ENCODE results near the gene SLC24A3. TPM values are rescaled to one million over a fixed set of nuclear protein-coding genes. Genes with fewer than 3 reads are reported as not detected.

Gene SLC24A3
- total RNA-seq, 2 experiments from 2014 or later = not detected

GRCh38 chr20:19531446-19531845, 319.0 kb downstream of the SLC24A3 start:
- POLR2A ChIA-PET = no interaction called here

GRCh38 chr20:19538556-19538955, 326.1 kb downstream of the SLC24A3 start:
- no peaks in the 10 kb centered on the region for H3K9me3 ChIP-seq (ENCODE audit: low read length)
- ChIA-PET POLR2A (no interaction called here), CTCF (ENCODE audit: unreplicated experiment) (no interaction called here)
- no peak for DNase-seq (ENCODE audit: low spot score)
- H4K20me1 ChIP-seq (ENCODE audit: insufficient read depth, low read length) = no peaks in the 10 kb centered on the region
- no peak overlapping the region for H3K4me2 ChIP-seq (ENCODE audit: low read length)
- no peak for TF ChIP-seq EZH2phosphoT487 (IDR thresholded peaks at IDR 0.05; ENCODE audit: borderline replicate concordance, low read depth, low read length)
- TF ChIP-seq CTCF (conservative IDR thresholded peaks at IDR 0.05; ENCODE audit: low read length) = no peak
- H3K36me3 ChIP-seq (ENCODE audit: insufficient read depth, low read length) = no peaks in the 10 kb centered on the region
- H2AFZ ChIP-seq (ENCODE audit: low read length) = no peak overlapping the region
- no peaks in the 10 kb centered on the region for H3K4me1 ChIP-seq (ENCODE audit: insufficient read depth, low read length, poor library complexity, severe bottlenecking)
- H3K9me2 ChIP-seq (ENCODE audit: insufficient read depth, low read length) = no peaks in the 10 kb centered on the region
- intact Hi-C loops (cut with micrococcal nuclease; ENCODE audit: unreplicated experiment) = no loop called here
- H3K4me3 ChIP-seq (ENCODE audit: low read depth, low read length, poor library complexity, severe bottlenecking) = no peak overlapping the region
- H3K27ac ChIP-seq (ENCODE audit: low read depth, low read length, poor library complexity, severe bottlenecking) = no peak overlapping the region
- no peaks in the 10 kb centered on the region for H3K79me2 ChIP-seq (ENCODE audit: insufficient read depth, low read depth, low read length)
- no TSS peak for BruUV-seq (replicated peaks)

More at GRCh38 chr20:19531446-19531845, 319.0 kb downstream of the SLC24A3 start:
- no peak overlapping the region for H2AFZ ChIP-seq (ENCODE audit: low read length)
- H3K4me3 ChIP-seq (ENCODE audit: low read depth, low read length, poor library complexity, severe bottlenecking) = no peak overlapping the region
- BruUV-seq (replicated peaks) = no TSS peak
- H3K79me2 ChIP-seq (ENCODE audit: insufficient read depth, low read depth, low read length) = no peaks in the 10 kb centered on the region
- H3K4me1 ChIP-seq (ENCODE audit: insufficient read depth, low read length, poor library complexity, severe bottlenecking) = no peaks in the 10 kb centered on the region
- H3K9me3 ChIP-seq (ENCODE audit: low read length) = no peaks in the 10 kb centered on the region
- TF ChIP-seq CTCF (conservative IDR thresholded peaks at IDR 0.05; ENCODE audit: low read length) (no peak), EZH2phosphoT487 (IDR thresholded peaks at IDR 0.05; ENCODE audit: borderline replicate concordance, low read depth, low read length) (no peak)
- H3K27ac ChIP-seq (ENCODE audit: low read depth, low read length, poor library complexity, severe bottlenecking) = no peak overlapping the region
- H3K9me2 ChIP-seq (ENCODE audit: insufficient read depth, low read length) = no peaks in the 10 kb centered on the region
- DNase-seq (ENCODE audit: low spot score) = no peak
- no peaks in the 10 kb centered on the region for H4K20me1 ChIP-seq (ENCODE audit: insufficient read depth, low read length)
- no peak overlapping the region for H3K4me2 ChIP-seq (ENCODE audit: low read length)
- H3K36me3 ChIP-seq (ENCODE audit: insufficient read depth, low read length) = no peaks in the 10 kb centered on the region
- CTCF ChIA-PET (ENCODE audit: unreplicated experiment) = no interaction called here
- intact Hi-C loops (cut with micrococcal nuclease; ENCODE audit: unreplicated experiment) = no loop called here

DNA sequence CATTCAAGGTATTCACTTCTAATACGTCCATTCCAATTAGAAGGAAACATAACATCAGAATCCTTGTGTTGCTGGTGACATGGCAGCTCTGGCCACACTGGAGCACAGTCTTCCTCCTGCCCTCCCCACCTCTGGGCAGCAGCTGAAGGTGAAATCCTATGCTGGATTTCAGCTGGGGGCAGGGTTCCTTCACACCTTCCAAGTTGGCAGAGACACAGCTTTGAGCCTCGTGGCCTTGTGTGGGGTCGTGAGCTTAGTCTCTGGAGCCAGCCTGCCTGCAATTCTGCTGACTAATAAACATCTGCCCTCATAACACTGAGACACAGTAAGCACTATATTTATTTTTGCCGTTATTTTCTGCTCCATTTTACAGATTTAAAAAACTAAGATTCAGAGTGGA, 326.7 kb downstream of the SLC24A3 start:
- DNase-seq (ENCODE audit: low spot score) = no peak
- H3K9me3 ChIP-seq (ENCODE audit: low read length) = no peaks in the 10 kb centered on the region
- no peak overlapping the region for H3K4me2 ChIP-seq (ENCODE audit: low read length)
- no peak overlapping the region for H3K4me3 ChIP-seq (ENCODE audit: low read depth, low read length, poor library complexity, severe bottlenecking)
- H3K36me3 ChIP-seq (ENCODE audit: insufficient read depth, low read length) = no peaks in the 10 kb centered on the region
- POLR2A ChIA-PET = no interaction called here
- H3K4me1 ChIP-seq (ENCODE audit: insufficient read depth, low read length, poor library complexity, severe bottlenecking) = no peaks in the 10 kb centered on the region
- BruUV-seq (replicated peaks) = no TSS peak
- TF ChIP-seq EZH2phosphoT487 (IDR thresholded peaks at IDR 0.05; ENCODE audit: borderline replicate concordance, low read depth, low read length) = no peak
- no peak for TF ChIP-seq CTCF (conservative IDR thresholded peaks at IDR 0.05; ENCODE audit: low read length)
- no peaks in the 10 kb centered on the region for H4K20me1 ChIP-seq (ENCODE audit: insufficient read depth, low read length)
- H2AFZ ChIP-seq (ENCODE audit: low read length) = no peak overlapping the region
- H3K79me2 ChIP-seq (ENCODE audit: insufficient read depth, low read depth, low read length) = no peaks in the 10 kb centered on the region
- no peak overlapping the region for H3K27ac ChIP-seq (ENCODE audit: low read depth, low read length, poor library complexity, severe bottlenecking)
- H3K9me2 ChIP-seq (ENCODE audit: insufficient read depth, low read length) = no peaks in the 10 kb centered on the region
- CTCF ChIA-PET (ENCODE audit: unreplicated experiment) = no interaction called here
- intact Hi-C loops (cut with micrococcal nuclease; ENCODE audit: unreplicated experiment) = no loop called here

All from OCI-LY7 (cell line).